HK-2 (cell line): ENCODE results near the gene ENPP3.

ENCODE experiments used
- DNase-seq: peaks from one replicate; pipeline ENCODE4 v3.0.0-alpha.2; 2018; ENCODE audit not compliant: unreplicated experiment

The ENPP3 gene

DNA sequence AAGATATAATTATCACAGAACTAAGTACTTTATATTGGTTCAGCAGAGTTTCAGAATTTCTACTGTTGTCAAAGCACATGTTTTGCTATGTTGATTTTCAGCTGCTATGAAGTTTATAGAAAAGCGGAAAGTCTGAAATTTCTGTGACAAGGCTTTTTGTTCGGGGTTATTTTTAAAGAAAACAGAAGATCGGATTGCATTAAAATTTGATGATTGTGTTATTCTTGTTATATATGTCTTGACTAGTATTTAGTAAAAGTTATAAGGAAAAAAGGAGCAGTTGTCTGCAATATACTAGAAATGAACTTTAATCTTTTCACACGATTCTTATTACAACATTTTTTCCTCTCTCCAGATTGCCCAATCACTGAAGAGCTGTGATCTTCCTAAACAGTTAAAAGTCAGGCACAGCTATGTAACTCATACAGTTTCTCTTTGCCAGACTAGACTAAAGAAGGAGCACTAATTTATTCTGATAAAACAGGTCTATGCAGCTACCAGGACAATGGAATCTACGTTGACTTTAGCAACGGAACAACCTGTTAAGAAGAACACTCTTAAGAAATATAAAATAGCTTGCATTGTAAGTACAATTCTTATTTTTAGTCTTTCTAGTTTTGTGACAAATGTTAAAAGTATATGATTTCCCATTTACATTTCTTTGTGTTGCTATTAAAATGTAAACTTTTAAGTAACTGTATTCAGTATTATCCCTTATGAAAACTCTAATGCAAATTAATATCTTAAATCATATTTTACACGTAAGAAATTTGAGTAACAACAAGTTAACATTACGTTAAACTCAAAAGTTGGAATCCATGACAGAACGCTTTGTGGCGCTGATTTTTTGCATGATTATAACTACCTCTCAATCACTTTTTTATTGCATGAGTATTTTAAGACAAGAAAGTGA is at the start of gene ENPP3:
ENPP3 (plus strand) TSS at position 423 of the 913 bp plus-strand sequence; CDS start at position 506, 83 bp downstream.
- DNase-seq: no peak

DNA sequence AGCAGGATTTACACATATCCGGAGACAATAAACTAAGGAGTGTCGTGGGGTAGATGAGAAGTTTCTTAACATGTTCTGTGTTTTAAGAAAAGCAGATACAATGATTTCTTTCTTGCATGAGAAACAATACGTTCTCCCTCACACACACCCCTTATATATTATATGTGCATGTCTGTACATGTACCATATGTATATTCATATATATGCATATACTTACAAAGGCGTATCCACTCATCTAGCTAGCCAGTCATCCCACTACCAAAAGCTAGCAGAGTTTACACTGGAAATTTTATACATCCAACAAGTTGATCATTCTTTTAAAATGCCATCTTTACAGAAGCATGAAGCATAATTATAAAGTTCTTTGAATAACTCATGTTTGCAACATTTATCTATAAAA is 49.2 kb upstream of the ENPP3 start:
- no peak for DNase-seq

DNA sequence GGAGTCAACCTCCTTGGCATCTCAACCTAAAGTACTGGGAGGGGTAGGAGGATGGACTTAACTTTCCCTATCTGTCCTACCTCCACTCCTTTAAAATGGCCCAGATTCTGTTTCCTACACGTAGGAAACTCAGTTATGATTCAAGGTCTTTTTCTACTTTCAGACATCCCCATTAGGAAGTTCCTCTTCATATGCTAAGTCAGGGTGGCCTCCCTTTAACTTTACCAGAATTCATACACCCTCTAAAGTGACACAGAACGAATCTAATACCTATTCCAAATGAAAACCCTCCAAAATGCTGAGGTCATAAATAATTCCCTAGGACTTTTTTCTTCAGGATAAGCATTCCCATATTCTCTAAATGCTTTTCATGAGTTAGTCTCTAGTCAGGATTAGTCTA is 48.5 kb upstream of the ENPP3 start:
- no peak for DNase-seq

DNA sequence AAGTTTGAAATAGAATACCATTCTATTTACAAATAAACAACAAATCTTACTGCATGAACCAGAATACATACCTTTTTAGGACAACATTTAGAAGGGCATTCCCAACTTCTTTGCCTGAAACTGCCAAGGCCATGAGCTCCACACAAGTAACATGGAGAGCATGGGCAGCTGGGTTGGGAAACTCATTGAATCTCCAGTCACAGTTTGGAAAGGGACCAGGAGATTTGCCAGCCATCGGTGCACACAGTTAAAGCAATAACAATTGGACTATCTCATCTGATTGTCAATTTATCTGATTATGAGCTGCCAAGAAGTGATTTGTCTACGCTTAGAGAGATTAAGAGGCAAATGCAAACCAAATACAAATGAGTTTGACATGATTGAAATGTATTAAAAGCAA is 44.2 kb upstream of the ENPP3 start:
- no peak for DNase-seq

DNA sequence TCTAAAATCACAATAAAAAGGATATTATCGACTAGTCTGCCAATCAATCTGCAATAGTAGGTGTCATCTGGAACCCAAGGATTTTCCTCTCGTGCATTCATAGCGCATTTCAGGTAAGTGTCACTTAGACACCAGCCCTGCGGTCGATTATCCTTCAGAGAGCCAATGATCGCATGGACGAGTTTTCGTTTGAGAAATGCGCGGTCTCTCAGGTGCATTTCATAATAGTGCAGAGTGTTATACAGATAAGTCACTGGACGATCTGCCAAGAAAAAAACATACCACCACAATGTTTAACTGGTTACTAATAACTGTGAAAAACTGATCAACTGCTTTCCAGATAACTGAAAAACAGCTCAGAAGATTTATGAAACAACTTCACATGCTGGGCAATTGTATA is 43.0 kb upstream of the ENPP3 start:
- DNase-seq: no peak

DNA sequence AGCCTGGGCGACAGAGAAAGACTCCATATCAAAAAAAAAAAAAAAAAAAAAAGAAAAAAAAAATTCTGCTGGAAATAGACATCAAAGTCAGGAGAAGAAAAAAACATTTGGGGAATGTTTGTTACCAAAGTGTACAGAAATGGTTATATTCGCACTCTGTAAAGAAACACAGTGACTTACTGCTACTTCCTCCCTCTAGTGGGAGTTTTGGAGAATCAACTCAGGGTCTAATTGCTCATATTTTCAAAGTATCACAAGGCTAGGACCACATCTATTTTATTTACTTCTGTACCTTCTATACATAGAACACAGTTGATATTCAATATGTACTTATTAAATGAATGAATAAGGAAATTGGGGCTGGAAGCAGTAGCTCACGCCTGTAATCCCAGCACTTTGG is 39.7 kb upstream of the ENPP3 start:
- DNase-seq: no peak

DNA sequence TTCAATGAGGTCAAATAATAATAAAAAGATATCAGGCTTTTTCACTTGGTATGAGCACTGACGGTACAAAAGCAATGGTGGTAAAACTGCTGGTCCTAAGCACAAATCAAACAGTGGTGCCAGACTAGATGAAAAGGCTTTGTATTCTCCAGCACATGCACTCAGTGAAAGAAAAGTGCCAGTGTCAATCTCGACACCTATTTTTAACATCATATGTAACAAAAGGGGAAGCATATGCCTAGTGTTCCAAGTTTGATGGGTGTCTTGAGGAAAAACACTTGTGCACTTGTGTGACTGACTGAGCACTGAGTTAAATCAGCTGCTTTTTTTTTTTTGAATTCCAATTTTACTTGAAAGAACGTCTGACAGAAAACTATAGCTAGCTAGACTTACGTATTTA is 36.4 kb upstream of the ENPP3 start:
- DNase-seq: no peak

DNA sequence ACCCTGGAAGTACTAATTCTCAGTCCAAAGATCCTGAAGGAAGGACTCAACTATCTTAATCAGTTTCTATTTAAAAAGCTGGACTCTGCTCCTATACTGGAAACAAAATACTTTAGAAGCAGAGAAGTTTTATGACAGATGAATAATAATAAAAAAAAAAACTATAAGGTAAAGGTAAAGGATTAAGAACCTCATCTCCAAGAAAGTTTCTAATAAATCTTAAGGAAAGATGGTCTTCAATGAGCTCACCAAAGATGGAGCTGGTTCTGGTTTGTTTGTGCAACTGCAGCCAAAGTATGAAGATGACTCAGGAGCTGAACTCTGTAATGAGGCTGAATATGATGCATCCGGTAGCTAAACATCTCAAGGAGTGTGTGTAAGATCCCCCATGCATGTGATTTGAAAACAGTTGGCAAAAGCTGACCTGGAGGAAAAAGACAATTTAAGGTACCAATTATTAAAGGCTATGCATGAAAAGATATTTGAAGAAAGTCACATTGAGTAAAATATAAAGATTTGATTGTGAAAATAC is 34.3 kb upstream of the ENPP3 start:
- DNase-seq: peak; percentile 16

DNA sequence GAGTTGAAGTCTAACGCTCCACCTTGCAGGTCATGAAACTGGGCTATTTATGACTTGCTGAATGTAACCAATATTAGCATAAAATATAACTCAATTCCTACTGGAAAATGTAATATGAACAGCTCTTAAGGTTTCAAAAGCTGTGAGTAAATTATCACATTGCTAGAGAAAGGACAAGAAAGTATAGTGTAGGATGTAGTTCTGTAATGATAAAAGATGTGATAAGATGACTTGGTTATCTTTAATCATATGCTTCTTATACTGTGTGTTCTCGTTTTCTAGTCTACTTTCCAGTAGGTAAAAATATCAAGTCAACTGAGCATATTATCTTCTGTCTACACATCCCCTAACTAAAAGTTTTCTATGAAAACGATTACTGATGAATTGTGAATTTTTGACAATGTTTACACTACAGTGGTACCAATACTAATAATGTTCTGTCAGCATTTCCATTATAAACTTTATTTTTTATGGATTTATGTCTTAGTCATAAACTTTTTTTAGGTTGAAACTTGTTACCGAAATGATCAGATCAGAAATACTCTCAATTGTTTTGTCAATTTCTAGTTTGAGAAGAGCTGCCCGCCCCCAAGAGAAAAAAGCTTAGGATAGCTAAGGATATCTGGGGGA is 23.7 kb upstream of the ENPP3 start:
- DNase-seq: no peak

DNA sequence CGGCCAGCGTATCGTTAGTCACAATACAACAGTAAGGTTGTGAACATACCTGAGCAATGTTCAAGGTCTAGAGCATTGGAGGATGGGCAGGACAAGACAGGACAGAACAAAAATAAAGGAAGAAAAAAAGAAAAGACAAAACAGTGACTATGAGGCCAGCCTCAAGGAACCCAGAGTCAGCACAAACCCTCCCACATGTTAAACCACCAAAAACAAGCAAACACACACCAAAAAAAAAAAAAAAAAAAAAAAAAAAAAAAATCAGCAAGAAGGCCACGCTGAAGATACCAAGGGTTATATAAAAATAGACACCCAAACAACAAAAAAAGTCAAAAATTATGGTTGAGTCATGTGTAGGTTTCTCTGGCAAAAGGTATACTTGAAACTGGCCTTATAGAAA is 21.8 kb upstream of the ENPP3 start:
- no peak for DNase-seq

DNA sequence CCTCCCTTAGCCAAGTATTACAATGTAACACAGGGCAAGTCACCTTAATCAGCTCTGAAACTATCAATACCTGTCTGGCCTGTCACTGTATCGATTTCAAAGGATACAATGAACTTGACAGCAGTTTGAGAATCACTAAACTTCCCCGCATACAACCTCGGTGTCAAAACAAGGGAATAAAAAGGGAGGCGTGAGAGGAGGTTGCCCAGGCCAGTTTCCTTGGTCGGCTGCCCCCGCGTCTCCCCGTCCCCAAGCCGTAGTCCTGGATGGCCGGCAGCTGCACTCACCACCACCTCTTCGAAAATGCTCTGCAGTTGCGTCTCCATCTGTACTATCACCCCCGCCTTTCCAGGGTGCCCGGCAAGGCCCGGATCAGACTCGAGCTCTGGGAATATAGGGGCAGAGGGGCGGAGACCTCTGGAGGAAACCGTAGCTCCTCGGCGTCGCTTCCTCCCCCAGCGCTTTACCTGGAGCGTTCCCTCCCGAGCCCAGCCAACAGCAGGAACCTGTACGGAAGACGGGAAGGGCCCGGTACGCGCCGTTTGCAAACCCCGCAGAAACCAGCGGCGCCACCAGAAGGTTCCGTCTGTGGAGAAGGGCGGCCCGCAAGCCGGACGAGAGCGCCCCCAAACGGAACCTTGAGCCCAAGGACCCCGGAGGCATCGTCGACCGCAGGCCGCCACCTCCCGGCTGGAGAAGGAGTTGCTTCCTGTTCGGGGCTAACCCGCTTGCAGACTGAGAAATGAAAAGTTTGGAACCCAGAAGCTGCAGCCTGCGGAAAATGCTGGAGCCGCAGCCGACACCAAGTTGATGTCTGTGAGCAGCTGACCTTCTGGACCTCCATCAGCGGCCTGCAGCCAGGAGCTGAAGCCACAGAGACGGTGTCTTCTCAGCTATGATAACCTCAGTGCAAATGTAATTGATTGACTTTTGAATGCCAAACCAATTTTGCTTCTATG is 9.1 kb upstream of the ENPP3 start, which contains the start of gene MED23:
MED23 (minus strand) TSS at position 519 of the 959 bp plus-strand sequence; CDS start at position 326, 193 bp downstream.
- DNase-seq: peak; percentile 99

DNA sequence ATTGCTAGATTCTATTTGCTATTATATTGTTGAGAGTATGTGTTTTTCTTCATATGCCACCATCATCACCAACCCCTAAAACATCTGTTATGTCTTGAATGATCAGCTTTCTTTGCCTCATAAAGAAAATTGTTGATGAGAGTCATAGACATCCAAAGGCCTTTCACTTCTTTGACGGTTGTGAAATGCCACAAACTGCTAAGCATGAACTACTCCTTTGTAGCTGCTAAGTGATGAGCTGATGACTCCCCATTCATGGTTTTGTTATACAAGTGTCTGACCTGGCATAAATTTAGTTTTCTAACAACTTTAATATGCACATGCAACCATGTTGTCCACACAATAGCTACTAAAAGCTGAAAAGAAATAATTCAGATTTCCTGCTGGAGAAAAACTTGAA is 8.4 kb upstream of the ENPP3 start:
- DNase-seq: no peak

DNA sequence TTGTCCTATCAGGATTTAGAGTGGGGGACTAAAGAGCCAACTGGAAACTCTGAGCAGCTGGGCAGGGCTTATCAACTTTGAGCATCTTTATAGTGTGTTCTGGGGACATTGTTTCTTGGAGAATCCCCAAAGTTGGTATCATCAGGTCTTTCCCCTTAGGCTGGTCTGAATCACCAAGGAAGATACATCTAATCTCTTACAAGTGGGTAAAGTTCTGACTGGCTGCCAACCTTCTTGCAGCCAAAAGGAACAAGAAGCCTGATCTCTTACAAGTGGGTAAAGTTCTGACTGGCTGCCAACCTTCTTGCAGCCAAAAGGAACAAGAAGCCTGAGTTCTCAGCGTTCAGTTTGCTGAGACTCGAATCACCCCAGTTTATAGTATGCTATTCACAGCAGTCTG is 7.5 kb upstream of the ENPP3 start:
- no peak for DNase-seq

DNA sequence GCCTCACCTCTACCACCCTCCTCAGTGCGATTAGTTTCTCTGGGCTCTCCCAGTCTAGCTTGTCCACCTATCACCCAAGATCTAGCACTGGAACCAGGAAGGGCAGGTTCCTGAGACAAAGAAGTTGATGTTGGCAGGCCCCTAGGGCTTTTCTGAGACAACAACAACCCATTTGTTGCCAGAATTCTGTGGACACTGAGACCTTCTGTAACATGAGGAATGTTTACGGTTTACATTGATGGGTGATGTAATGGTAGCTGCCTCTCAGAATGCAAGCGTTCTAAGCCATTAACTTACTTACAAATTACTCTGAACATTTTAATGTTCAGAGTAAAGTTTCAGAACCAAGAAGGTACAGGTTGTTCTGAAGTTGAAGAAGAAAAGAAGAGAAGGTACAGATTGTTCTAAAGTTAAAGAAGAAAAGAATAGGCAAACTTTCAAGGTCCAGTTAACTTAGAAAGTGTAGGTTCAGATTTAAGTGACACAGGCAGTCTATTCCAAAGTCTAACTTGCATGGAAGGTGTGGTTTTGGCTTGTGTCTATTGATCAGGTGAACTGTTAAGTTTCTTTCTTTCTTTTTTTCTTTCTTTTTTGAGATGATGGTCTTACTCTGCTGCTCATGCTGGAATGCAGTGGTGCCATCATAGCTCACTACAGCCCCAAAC is 5.3 kb upstream of the ENPP3 start:
- no peak for DNase-seq

DNA sequence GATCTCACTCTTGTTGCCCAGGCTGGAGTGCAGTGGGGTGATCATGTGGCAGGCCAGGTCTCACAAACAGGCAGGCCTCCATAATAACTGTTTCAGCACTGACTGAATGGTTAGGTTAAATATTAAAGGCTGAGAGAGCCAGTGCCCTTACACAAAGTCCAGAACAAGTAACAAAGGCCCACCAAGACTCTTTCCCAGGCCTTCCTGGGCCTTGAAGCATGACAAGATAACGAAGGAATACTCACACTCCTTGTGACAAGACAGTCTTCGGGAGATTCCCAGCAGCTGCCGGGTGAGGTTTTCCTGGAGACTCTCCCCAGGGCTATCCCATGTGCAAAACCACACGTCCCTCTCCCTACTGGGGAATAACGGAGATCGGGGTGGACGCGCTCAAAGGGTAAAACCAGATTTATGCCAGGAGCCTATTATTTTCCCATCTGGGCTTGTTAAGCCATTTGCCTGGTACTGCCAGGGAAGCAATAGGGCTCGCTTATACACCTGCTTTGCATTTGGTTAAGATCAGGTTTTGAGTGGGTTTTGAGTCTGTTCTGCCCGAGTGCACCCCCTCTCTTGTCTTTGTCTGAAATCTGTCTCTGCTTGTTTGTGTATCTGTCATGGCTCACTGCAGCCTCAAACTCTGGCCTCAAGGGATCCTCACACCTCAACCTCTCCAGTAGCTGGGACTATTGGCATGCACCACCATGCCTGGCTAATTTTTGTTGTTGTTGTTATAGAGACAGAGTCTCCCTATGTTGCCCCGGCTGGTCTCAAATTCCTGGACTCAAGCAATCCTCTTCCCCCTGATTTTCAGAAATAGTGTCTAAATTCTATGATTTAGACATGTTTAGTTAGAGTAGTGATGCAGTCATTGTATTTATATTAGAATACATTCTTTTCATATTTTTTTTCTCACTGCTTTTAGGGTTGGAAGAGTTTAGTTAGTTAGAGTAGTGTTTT is 1.4 kb upstream of the ENPP3 start:
- DNase-seq: peak; percentile 78

DNA sequence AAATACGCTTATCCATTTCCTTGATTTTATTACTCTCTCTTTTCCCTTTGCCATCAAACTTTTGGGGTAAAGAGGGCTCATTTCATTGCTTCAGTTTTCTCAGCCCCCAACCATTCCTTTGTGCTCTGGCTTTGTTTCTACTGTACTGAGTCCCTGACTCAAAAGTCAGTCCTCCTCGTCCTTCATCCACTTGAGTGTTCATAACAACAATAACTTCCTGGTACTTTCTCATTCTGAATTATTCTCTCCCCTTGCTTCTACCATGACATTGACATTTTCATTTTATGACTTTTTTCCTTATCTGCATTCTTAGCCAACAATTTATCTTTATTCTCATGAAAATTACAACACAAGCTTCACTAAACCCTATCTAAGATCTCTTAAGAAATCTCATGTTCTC is 911 bp downstream of the ENPP3 start:
- no peak for DNase-seq

DNA sequence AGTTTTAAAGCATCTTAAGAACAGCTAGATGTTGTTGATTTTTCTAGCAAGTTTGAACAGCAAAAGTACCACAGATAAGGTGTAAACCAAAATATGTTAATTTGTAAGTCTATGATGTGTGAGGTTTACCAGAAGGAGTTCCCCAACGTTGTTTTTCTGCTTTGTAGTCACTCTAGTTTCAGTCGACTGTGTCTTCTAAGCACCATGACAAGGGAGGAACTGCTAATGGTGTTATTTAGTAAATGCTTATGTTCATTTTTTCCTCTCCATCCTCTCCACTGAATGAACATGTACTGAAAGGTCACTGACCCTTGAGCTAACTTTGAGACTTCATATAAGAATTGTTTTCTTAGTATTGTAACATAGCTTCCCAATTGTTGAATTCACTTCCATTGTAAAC is 3.0 kb downstream of the ENPP3 start:
- no peak for DNase-seq

DNA sequence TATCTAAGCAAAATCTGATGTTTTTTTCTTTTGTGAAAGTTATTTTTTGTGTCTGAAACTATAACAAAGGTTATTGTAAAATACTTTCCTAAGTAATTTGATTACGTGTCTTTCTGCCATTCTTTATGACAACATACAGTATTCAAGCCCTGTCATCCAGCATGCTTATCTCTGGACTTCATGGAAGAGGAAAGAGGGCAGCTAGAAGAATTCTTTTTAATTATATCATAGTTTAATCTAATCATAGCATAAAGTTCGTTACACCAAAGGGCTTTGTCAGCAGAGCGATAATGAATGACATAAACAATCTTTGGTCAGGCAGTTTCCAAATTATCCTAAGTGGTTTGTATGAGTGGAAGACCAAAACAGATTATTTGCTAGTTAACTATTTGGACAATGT is 3.5 kb downstream of the ENPP3 start:
- no peak for DNase-seq

DNA sequence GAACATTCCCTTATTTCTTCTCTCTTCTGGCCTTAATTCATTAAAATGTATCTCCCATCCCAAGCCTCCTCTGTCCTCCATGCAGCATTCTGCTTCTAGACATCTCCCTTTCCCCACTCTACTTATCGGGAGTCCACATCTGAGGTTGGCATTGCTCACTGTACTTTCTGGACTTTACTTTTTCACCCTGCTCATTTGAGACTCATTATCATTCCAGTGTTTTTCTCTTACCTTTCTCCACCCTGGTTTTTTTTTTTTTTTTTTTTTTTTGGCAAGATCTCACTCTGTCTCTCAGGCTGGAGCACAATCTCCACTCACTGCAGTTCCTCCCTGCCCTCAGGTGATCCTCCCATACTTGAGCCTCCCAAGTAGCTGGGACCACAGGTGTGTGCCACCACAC is 4.5 kb downstream of the ENPP3 start:
- DNase-seq: no peak

DNA sequence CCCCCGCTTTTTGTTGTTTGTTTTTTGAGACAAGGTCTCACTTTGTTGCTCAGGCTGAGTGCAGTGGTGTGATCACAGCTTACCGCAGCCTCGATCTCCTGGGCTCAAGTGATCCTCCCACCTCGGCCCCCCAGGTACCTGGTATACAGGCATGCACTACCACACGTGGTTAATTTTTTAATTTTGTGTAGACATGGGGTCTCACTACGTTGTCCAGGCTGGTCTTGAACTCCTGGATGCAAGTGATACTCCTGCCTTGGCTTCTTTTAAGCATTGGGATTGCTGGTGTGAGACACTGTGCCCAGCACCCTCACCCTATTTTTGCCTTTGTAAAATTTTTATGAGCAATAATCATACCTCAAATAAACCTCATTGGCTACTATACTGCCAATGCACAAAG is 5.5 kb downstream of the ENPP3 start:
- no peak for DNase-seq
